Muscle layer of duodenum (tissue), 2 donors: Measurements from ENCODE around the gene FRYL.

Experiments
- H3K27ac ChIP-seq: one replicate; pipeline ENCODE4 v1.7.0; 2013; ENCODE audit warnings: mild to moderate bottlenecking, low read length
- H3K27me3 ChIP-seq: one replicate; pipeline ENCODE4 v1.7.0; 2013; ENCODE audit warnings: low read depth, mild to moderate bottlenecking, control low read depth, low read length
- H3K36me3 ChIP-seq, 2 donors: one replicate each; pipeline ENCODE4 v1.7.0; 2013; ENCODE audit warnings: low read length in 2 of 2, control low read depth in 1 of 2, mild to moderate bottlenecking in 1 of 2; ENCODE audit not compliant: insufficient read depth in 2 of 2, control insufficient read depth in 1 of 2
- H3K4me1 ChIP-seq, 2 donors: one replicate each; pipeline ENCODE4 v1.7.0; 2013; ENCODE audit warnings: low read length in 2 of 2, mild to moderate bottlenecking in 2 of 2, control low read depth in 1 of 2, moderate library complexity in 1 of 2; ENCODE audit not compliant: insufficient read depth in 2 of 2, control insufficient read depth in 1 of 2
- H3K4me3 ChIP-seq, 2 donors: one replicate each; pipeline ENCODE4 v1.7.0; 2013; ENCODE audit warnings: low read length in 2 of 2, low read depth in 1 of 2, mild to moderate bottlenecking in 1 of 2
- H3K9me3 ChIP-seq, 2 donors: one replicate each; pipeline ENCODE4 v1.7.0; 2013; ENCODE audit warnings: low read length in 2 of 2, control low read depth in 1 of 2, mild to moderate bottlenecking in 1 of 2; ENCODE audit not compliant: control insufficient read depth in 1 of 2
- donor health status: healthy.

The FRYL gene

DNA sequence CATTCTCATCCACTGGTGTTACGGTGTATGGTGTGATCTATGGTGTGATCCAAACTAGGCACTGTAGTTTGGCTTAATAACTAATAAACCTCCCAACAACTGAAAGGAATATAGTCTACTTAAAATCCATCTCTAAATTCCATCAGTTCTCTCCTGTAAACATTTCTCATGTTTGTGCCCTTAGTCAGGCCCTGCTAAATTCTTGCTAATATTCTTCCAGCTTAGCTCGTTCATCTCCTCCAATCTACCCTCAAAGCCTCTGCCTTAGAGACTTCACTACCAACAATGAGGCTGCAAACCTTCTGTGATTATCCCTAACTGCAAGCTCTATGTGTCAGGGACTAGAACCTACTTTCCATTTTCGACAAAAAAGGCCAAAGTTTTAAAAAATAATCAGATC, 261.9 kb downstream of the FRYL start:
- Histone ChIP-seq H3K4me1 (no peaks in the 10 kb centered on the region), H3K9me3 (no peaks in the 10 kb centered on the region), H3K36me3 (peaks cover 52% of the 10 kb centered on the region in 2 donors), H3K4me3 (no peak overlapping the region), H3K27ac (no peak overlapping the region), H3K27me3 (no peaks in the 10 kb centered on the region)

DNA sequence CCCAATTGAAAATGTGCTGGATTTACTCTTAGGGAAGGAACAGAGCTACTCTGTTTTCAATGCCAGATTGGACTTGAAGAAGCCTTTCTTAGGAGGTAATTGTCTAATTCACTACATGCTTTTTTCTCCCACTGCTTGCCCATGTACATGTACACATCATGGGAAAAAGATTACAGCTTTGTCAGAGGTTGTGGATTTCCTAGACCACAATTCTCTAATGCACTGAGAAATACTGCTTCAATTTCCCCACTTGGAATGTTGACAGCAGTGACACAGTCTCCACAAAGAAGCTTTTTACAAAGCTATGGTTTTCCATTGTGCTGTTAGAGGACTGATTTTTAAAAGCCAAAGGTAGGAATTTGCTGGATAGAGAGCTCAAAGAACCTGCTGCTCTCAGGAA, 270.5 kb downstream of the FRYL start:
- no peaks in the 10 kb centered on the region for H3K9me3 ChIP-seq
- no peak overlapping the region for H3K4me3 ChIP-seq
- no peaks in the 10 kb centered on the region for H3K27me3 ChIP-seq
- H3K36me3 ChIP-seq = peaks cover 61 to 72% of the 10 kb centered on the region in 2 donors
- no peak overlapping the region for H3K27ac ChIP-seq
- no peaks in the 10 kb centered on the region for H3K4me1 ChIP-seq

DNA sequence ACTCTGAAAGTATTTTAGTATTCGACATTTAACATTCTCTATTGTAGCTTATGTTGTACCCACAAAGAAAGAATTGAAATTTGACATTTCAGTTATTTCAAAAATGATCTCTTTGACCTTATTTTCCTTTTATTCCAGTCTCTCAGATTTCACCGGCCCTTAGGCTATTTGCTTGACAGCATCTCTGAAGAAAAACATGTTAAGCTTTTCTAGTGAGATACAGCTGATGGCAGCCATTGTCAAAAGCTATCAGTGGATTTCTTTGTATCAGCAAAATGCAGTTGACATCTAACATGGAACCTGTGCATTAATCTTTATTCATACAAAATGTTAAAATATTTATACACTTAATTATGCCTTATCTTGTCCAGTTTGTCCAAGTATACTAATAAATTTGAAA, 273.4 kb downstream of the FRYL start:
- Histone ChIP-seq H3K9me3 (no peaks in the 10 kb centered on the region), H3K27me3 (no peaks in the 10 kb centered on the region), H3K36me3 (peaks cover 45 to 52% of the 10 kb centered on the region in 2 donors), H3K27ac (no peak overlapping the region), H3K4me3 (no peak overlapping the region), H3K4me1 (no peaks in the 10 kb centered on the region)

DNA sequence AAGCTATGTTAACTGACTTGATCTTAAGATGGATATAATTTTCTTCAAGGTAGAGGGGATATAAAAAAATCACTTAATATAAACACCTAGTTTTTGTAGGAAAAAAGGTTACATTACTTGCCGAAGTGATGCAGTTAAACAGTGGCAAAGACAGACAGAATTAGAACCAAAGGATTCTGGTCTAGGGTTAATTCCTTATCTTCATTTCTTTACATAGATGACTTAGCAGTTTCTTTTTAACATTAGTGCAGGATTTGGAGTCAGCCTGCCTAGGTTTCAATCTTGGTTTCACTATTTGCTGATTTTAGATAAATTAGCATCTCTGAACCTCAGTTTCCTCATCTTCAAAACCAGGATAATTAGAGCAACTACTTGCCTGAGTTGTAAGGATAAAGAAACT, 275.7 kb downstream of the FRYL start:
- Histone ChIP-seq H3K27me3 (no peaks in the 10 kb centered on the region), H3K9me3 (no peaks in the 10 kb centered on the region), H3K4me3 (no peak overlapping the region), H3K4me1 (no peaks in the 10 kb centered on the region), H3K36me3 (peaks cover 26 to 49% of the 10 kb centered on the region in 2 donors), H3K27ac (no peak overlapping the region)

DNA sequence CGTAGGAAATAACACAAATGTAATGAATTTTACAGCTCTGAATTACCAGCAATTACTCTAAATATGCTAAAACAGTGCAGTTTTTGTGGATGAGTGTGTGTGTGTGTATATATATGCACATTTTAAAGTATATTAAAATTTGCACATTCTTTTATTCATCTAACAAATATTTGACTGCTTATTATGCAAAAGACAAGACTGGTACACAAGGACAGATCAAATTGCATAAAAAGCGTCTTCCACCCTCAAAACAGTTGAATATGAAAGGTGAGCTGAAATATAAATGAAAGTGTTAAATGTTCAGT, 276.1 kb downstream of the FRYL start:
- no peak overlapping the region for H3K4me3 ChIP-seq
- peaks cover 24 to 49% of the 10 kb centered on the region in 2 donors for H3K36me3 ChIP-seq
- H3K27me3 ChIP-seq = no peaks in the 10 kb centered on the region
- no peak overlapping the region for H3K27ac ChIP-seq
- H3K4me1 ChIP-seq = no peaks in the 10 kb centered on the region
- H3K9me3 ChIP-seq = no peaks in the 10 kb centered on the region

DNA sequence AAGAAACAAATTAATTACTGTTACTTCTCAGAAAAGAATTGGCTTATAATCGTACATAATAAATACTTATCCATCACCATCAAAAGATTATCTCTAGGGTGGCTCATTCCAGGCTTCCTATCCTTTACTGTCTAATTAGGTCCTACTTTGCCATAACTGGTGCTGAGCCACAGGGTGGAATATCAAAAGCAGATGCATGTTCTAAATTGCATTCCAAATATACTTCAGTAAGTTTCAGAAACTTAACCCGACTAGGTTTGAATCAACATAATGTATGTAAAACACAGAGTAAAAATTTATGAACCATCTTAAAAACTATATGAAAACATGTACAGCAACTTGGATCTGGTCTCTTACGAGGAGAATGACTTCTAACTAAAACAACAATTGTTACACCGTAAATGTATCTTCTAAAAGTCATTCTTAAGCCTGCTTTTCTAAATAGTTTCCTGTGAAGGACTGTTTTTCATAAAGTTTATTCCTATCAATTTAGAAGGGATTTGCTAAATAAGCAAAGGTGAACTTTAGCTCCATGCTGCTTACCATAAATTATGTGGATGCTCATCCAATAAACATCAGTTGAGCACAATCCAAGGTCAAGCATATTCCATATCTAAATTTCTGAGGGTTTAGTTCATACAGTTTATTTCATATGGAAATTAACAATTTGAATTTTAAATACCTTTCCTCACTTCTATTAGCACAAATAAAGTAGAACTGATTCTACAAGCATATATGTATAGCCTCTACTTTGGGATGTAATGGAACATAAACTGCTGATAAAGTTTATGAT, 276.6 kb downstream of the FRYL start:
- Histone ChIP-seq H3K27me3 (no peaks in the 10 kb centered on the region), H3K36me3 (peaks cover 23 to 48% of the 10 kb centered on the region in 2 donors), H3K4me3 (no peak overlapping the region), H3K27ac (no peak overlapping the region), H3K9me3 (no peaks in the 10 kb centered on the region), H3K4me1 (no peaks in the 10 kb centered on the region)

DNA sequence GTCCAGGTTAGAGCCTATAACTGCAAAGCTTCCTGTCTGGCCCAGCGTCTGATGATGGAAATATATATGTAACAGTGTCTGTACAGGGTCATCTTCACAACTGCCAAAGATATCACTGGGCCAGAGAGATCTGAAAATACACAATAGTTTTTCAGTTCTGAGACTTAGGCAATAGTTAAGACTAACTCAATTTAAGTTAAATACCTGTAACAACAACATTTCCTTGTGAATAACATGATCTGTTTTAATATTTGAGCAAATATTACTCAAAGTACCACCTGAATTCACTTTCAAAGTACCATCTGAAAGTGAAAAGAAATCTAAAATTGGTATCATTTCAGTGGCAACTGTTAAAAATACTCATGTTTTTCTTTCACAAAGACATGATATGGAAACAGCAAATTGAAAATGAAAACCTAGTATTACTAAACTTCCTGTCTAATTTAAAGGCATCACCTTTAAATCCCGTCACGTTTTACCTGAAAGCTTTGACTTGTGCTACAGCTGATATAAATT, 280.5 kb downstream of the FRYL start:
- Histone ChIP-seq H3K4me1 (no peaks in the 10 kb centered on the region), H3K36me3 (peaks cover 17 to 29% of the 10 kb centered on the region in 2 donors), H3K27ac (no peak overlapping the region), H3K4me3 (no peak overlapping the region), H3K27me3 (no peaks in the 10 kb centered on the region), H3K9me3 (no peaks in the 10 kb centered on the region)

DNA sequence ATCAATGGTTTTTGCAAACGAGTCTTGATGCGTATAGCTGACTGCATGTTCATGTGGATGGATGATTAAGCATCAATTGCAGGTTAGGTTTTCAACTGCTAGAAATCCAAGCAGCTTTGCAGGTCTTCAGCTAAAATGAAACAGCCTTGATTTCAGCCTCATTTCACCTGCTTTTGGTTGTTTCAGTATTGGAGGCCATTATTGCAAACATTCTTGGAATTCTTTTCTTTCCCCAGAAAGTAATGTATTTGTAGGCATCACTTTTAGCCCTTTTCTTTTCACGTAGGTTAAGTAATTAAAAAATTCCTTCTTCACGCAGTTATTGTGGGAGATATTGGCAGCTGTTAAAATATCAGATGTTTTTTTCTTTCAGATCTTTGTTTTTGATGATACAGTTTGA, 281.2 kb downstream of the FRYL start:
- no peaks in the 10 kb centered on the region for H3K4me1 ChIP-seq
- no peaks in the 10 kb centered on the region for H3K9me3 ChIP-seq
- no peak overlapping the region for H3K27ac ChIP-seq
- peaks cover 17 to 29% of the 10 kb centered on the region in 2 donors for H3K36me3 ChIP-seq
- H3K4me3 ChIP-seq = no peak overlapping the region
- H3K27me3 ChIP-seq = no peaks in the 10 kb centered on the region

DNA sequence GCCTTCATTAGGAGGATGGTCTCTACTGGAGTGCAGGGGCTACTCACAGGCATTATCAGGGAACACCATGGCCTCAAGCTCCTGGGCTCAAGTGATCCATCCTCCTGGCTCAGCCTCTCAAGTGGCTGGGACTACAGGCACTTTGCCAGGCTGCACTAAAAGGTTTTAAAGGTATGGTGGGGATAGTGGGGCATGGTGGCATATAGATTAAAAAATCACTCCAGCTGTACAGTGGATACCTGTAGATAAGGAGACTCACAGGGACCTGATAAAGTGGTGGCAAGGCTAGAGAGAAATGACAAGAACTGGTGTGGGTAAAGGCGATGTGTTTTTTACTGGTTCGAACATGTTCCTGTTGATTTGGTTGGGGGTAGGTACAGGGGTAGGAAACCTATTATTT, 284.1 kb downstream of the FRYL start:
- no peaks in the 10 kb centered on the region for H3K4me1 ChIP-seq
- no peak overlapping the region for H3K4me3 ChIP-seq
- H3K36me3 ChIP-seq = peaks cover 13 to 22% of the 10 kb centered on the region in 2 donors
- no peak overlapping the region for H3K27ac ChIP-seq
- peaks cover 14% of the 10 kb centered on the region for H3K27me3 ChIP-seq
- H3K9me3 ChIP-seq = no peaks in the 10 kb centered on the region

DNA sequence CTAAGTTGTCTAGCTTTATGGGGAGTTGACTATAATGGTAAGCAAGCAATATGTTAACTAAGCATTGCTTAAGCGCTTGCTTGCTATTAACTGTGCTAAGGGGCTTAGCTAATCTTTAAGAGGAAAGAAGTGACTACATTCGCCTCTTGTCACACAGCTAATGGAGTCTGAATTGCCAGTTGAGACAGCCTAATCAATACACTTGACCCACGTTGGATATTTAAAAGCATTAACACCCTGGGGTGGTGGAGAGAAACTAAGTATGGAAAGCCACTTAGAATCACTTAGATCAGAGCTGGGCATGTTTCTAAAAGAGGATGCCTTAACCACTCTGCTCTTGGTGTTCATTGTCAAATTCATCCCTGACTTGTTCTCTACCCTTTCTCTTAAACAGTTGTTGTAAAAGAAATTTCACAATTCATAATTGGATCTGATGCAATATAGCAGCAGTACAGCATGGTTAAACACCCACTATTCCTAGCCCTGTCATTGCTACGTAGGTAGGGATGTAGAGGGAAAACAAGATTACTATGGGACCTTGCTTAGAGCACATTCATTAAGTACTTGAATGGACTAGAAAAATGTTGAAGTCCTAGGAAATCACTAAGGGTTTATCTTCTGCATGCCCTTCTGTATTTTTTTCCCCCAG, 286.5 kb downstream of the FRYL start:
- peaks cover 0 to 7% of the 10 kb centered on the region in 2 donors for H3K4me1 ChIP-seq
- no peak overlapping the region for H3K27ac ChIP-seq
- no peak overlapping the region for H3K4me3 ChIP-seq
- H3K9me3 ChIP-seq = no peaks in the 10 kb centered on the region
- peaks cover under 1 to 8% of the 10 kb centered on the region in 2 donors for H3K36me3 ChIP-seq
- peaks cover 25% of the 10 kb centered on the region for H3K27me3 ChIP-seq

DNA sequence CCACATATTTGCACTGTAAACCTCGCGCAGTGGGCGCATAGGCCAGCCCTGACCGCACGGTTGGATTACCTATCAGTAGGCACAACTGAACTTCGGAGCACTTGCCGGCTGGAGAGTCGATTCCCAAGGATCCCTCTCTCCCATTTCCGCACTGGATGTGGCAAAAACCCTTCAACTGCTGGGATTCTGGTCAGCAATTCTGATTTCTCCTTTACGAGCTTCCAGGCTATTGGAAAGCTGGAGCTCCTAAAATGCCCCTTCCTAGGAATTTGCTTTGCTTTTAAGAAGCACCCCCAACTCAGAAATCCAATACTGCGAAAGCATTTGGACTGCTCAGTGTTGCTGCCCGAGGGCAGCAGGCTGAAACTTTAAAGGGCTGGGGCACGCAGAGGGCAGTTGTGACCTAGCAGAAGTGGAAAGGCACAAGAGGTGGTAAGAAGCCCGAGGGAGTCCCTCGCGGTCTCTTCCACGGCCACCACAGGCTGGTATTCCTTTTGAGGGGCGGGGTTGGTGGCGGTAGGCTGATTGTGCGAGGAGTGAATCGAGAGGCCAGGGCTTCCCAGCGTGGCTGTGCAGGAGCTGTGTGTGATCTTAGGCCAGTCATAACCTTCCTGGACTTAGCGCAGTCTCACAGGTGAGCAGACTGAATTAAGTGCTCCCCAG, 288.4 kb downstream of the FRYL start:
- Histone ChIP-seq H3K4me1 (peaks cover 0 to 7% of the 10 kb centered on the region in 2 donors), H3K4me3 (peak overlapping the region in 1 of 2 donors; percentile 66), H3K9me3 (no peaks in the 10 kb centered on the region), H3K36me3 (no peaks in the 10 kb centered on the region), H3K27ac (no peak overlapping the region), H3K27me3 (peaks cover 41% of the 10 kb centered on the region)
